Measurements from ENCODE around the gene DCAF7. TPM values are rescaled to one million over a fixed set of nuclear protein-coding genes. Genes with fewer than 3 reads are reported as not detected.

DCAF7 gene
- total and polyA plus RNA-seq, 2 of the 4 experiments (the other 2 are of a cell fraction): 40.9 to 52.8 TPM

DNA sequence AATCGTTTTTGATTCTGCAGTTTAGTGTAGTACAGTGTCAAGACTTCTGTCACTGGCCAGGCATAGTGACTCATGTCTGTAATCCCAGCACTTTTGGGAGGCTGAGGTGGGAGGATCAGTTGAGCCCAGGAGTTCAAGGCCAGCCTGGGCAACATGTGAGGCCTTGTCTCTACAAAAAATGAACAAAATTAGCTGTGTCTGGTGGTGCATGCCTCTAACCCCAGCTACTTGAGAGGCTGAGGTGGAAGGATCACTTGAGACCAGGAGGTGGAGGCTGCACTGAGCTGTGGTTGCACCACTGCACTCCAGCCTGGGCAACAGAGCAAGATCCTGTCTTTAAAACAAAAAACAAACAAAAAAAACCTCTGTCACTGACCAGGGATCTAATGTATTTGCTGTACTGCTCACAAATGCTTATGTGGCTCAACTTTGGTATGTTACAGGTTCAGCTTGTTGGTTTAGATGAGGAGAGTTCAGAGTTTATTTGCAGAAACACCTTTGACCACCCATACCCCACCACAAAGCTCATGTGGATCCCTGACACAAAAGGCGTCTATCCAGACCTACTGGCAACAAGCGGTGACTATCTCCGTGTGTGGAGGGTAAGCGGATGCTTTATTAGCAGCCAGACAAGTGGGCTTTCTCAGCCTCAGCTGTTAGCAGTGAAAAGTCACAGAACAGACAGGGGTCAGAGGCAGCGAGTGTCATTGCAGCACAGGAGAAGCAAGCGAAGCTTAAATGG, 27.9 kb downstream of the DCAF7 start:
- Histone ChIP-seq H3K9me1 (ENCODE audit: insufficient read depth, low read length) (peaks cover 13% of the 10 kb centered on the region; the same call in 1 of the 2 replicates), H3K23ac (ENCODE audit: low read depth, low read length) (no peak overlapping the region), H2BK120ac (ENCODE audit: low read depth, low read length) (no peak overlapping the region), H2AK5ac (ENCODE audit: low read depth, low read length) (no peak overlapping the region), H4K91ac (ENCODE audit: insufficient read depth, low read depth, low read length) (no peak overlapping the region), H3K14ac (replicated peaks; ENCODE audit: low read depth, low read length) (no peak overlapping the region), H3K36me3 (ENCODE audit: control insufficient read depth, insufficient read depth, low read length) (peaks cover 26% of the 10 kb centered on the region), H4K5ac (ENCODE audit: low read depth, low read length) (no peak overlapping the region), H3K56ac (ENCODE audit: extremely low read depth, insufficient read depth, low read length) (no peak overlapping the region), H2BK5ac (ENCODE audit: low read depth, low read length, poor library complexity, severe bottlenecking) (no peak overlapping the region), H3K18ac (ENCODE audit: low read depth, low read length) (no peak overlapping the region), H3K4me3 (ENCODE audit: insufficient read depth, low read depth, low read length) (no peak overlapping the region), H3K9ac (ENCODE audit: low read depth, low read length) (no peak overlapping the region), H3K4ac (ENCODE audit: low read depth, low read length) (no peak overlapping the region), H4K20me1 (ENCODE audit: insufficient read depth, low read length) (peaks cover 50% of the 10 kb centered on the region), H3K4me1 (ENCODE audit: control insufficient read depth, insufficient read depth, low read length) (no peaks in the 10 kb centered on the region), H3K27ac (ENCODE audit: insufficient read depth, low read length) (no peak overlapping the region), H2AFZ (replicated peaks; ENCODE audit: low read length, poor library complexity) (no peak overlapping the region), H3K27me3 (ENCODE audit: control insufficient read depth, insufficient read depth, low read length) (no peaks in the 10 kb centered on the region), H3K4me2 (ENCODE audit: low read depth, low read length) (no peak overlapping the region), H2BK15ac (ENCODE audit: low read depth, low read length) (no peak overlapping the region), H3K9me3 (ENCODE audit: control insufficient read depth, insufficient read depth, low read length) (no peaks in the 10 kb centered on the region), H4K8ac (ENCODE audit: low read depth in 2 of 2, low read length in 2 of 2) (no peak overlapping the region), H2AK9ac (replicated peaks; ENCODE audit: low read depth, low read length, poor library complexity) (no peak overlapping the region), H3K79me1 (ENCODE audit: low read depth in 1 of 2, low read length in 2 of 2) (peaks cover 59 to 82% of the 10 kb centered on the region in 2 experiments), H2BK20ac (ENCODE audit: low read depth, low read length) (no peak overlapping the region)
- BruUV-seq (replicated peaks): no TSS peak
- ChIA-PET POLR2A (ENCODE audit: unreplicated experiment) (no interaction called here), CTCF (no interaction called here)
- in situ Hi-C loops (cut with MboI; ENCODE audit: low sequenced_read_pairs) (no loop called here), intact Hi-C loops (cut with micrococcal nuclease) (no loop called here), dilution Hi-C loops (cut with HindIII; ENCODE audit: low sequenced_read_pairs, unreplicated experiment) (no loop called here)
- TF ChIP-seq CHD1 (IDR thresholded peaks at IDR 0.05; ENCODE audit: low read depth, low read length): no peak
- no peak for TF ChIP-seq POLR2A (IDR thresholded peaks at IDR 0.05; ENCODE audit: low read depth, low read length)
- TF ChIP-seq MXI1 (IDR thresholded peaks at IDR 0.05; ENCODE audit: borderline replicate concordance, low read depth, low read length): no peak
- TF ChIP-seq FOS (IDR thresholded peaks at IDR 0.05; ENCODE audit: low read depth, low read length): no peak
- DNase-seq: no peak
- no peak for ATAC-seq (ENCODE audit: low read depth)
- 96% methylated on average over 4 of the region's 7 CpGs; no CpG with 5 or more reads in 1 of the 2 experiments for WGBS, 2 experiments (ENCODE audit: extremely low coverage in 2 of 2, insufficient read length in 1 of 2)

Data from IMR-90 (cell line).